Measurements from ENCODE around the gene TAS2R5.

GRCh38 chr7:141789917-141790316 is at the start of gene TAS2R5:
- no peak for TF ChIP-seq CTCF (IDR thresholded peaks at IDR 0.05; ENCODE audit: low read depth, low read length)
- no peak for TF ChIP-seq POLR2A (IDR thresholded peaks at IDR 0.05; ENCODE audit: extremely low read depth, insufficient read length)
- no peak for TF ChIP-seq MAX (IDR thresholded peaks at IDR 0.05; ENCODE audit: low read depth, low read length)
- no peak for TF ChIP-seq MYC (IDR thresholded peaks at IDR 0.05; ENCODE audit: low read depth, low read length)
